Stimulated activated CD4-positive, alpha-beta T cell treated with anti-CD3 and anti-CD28 coated beads, Interleukin-2, amount 100 ng/mL, for 4 hours (primary cell): ENCODE results near the gene TRIAP1.
"Not testable (repeated sequence)": the region's sequence is repeated elsewhere in the genome, so short reads cannot be mapped to it uniquely, and the experiment has no call there.

Experiments used
- DNase-seq: peaks from one replicate; pipeline ENCODE4 v3.0.0-alpha.2; 2020; ENCODE audit warnings: low read depth

The TRIAP1 gene

DNA sequence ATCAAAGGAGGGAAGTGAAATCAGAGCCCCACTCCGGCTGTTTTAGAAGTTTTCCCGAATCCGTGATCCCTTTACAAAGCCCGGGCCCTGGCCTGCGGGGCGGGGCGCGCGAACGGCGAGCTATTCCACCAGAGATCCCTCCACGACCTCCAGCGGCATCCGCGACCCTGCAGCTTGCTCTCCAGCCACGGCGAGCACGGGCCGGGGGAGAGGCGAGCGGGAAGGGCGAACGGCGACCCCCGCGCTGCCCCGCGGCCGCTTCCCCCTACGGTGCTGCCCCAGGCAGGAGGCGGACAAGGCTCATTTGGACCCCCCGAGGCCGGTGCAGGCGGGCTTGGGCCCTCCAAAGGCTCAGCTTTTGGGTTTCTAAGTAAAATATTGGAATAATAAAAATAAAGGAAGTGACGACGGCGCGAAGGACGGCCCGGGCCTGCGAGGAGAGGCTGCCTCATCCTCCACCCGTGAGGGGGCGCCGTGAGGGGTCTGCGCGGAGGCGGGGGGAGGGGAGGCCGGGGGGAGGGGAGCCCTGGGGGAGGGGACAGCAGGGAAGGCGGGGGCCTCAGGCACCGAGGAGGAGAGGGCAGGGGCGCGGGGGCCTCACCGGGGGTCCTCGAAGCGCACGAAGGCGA is 22.8 kb upstream of the TRIAP1 start:
- peak; percentile 41 for DNase-seq

- DNase-seq = no peak
Measured at GRCh38 chr12:120468325-120468820, 22.2 kb upstream of the TRIAP1 start.

DNA sequence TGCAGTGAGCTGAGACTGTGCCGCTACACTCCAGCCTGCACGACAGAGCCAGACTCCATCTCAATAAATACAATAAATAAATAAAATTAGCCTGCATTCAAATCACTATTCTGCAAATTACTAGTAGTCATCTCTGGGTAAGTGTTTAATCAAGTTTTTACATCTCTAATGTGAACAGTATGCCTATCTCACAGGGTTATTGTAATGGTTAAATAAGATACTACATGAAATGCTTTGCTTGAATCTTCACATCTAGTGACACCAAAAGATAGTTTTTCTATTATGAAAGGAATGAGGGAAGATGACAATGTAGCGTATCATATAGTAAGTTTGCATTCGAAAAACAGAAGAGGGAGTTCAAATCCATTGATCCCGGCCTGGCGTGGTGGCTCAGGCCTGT is 21.3 kb upstream of the TRIAP1 start:
- no peak for DNase-seq

DNA sequence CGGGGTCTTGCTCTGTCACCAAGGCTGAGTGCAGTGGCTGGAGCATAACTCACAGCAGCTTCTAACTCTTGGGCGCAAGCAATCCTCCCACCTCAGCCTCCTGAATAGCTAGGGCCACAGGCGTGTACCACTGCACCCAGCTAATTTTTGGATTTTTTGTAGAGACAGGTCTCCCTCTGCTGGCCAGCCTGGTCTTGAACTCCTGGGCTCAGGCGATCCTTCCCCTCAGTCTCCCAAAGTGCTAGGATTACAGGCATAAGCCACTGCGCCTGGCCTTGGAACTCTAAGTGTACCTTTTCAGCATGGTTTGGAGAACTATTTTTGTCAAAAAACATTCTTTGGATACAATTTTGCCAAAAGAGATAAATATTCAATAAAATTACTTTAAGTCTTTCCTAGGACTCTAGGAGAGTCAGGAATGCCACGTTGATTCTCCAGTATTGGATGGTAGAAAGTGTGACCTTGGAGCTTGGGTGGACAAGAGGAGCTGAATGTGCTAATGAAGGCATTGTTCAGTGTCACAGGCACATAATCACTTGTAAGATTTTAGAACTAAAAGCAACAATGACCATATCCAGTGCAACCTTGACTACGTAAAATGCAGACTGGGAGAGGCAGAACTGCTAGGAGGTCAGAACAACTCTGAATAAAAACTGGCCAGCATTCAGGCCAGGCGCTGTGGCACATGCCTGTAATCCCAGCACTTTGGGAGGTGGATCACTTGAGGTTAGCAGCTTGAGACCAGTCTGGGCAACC is 20.6 kb upstream of the TRIAP1 start:
- DNase-seq = peak; percentile 33

DNA sequence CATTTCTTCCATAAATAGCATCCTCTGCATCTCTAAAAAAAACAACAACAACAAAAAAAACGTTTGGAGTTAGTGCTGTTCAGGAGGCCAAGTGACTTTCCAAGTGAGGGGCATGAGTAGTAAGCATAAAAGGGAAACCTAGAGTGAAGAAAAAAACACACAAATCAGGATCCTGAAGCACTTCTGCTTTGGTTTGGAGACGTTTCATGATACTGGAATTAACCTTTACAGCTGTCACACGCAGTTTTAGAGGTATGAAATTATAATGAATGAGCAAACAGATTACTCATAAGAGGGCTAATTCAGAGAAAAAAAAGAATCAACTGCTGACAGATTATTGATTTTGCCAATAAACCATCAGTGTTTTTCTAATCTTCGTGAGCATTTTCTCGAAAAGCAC is 19.6 kb upstream of the TRIAP1 start:
- DNase-seq = no peak

DNA sequence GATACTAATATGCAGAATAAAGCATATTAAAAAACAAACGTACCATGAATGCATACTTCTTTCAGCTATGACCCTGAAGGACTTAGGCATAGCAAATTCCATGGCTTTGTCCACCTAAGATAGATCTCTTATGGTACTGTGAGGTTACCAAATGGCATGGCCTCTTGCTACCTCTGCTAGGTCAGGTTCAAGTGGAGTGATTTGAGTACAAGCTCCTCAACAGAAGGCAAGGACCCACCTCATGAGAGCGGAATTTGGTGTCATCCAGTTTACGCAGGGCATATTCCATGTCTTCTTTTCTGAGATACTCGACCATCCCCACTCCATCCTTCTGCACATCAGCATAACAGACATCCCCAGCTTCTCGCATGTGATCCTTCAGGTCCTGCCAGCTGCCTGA is 17.5 kb upstream of the TRIAP1 start:
- DNase-seq = no peak

- no peak for DNase-seq
Measured at GRCh38 chr12:120462099-120462640, 16.0 kb upstream of the TRIAP1 start.

DNA sequence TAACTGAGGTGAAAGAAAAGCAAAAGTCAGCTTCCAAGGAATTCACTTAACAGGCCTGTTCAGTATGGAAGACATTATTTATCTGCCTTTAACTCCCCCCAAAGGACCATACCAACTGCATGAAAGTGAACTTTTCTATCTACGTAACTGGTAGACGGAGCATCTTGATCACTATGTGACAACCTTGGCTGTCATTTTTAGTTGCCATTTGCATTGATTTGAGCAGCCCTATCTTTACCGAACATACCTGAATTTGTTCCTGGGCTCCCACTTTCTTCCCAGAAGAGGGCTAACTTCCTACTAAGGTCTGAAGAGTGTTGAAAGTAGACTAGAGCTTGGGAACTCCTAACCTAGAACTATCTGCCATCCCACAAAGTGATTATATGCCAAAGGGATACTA is 14.0 kb upstream of the TRIAP1 start:
- no peak for DNase-seq

GRCh38 chr12:120457133-120457532 is 10.9 kb upstream of the TRIAP1 start:
- DNase-seq = no peak

GRCh38 chr12:120455302-120455701 is 9.1 kb upstream of the TRIAP1 start:
- no peak for DNase-seq

- no peak for DNase-seq
Measured at GRCh38 chr12:120453977-120454376, 7.8 kb upstream of the TRIAP1 start.

DNA sequence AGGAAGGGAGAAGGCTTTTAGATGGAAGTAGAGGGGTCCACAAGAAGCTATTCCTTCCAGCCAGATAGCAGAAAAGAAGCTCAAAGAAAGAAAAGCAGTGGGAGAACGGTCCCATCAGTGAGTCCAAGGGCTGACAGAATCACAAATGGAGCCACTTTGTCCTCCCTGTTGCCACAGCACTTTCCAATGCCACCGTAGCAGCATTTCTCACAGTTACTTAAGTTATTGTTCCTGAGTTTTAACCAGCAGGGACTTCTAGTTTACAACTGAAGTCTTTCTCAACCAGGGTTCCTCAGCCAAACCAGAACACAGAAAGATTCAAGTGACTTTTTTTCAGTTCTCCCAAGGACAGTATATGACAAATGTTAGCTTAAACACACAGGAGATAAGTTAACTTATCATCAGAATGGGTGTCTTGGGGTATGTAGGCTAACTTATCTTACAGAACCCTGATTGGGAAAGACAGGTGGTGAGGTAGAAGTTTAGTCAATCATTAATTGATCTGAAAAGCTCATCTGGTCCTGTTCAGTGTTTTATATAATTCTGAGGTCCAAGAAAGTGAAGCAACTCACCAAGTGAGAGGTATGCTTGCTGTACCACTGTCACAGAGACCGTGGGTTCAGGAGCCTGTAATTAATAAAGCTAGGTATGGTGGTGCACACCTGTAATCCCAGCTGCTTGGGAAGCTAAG is 7.0 kb upstream of the TRIAP1 start:
- no peak for DNase-seq

- not testable (repeated sequence) for DNase-seq
Measured at GRCh38 chr12:120452524-120452923, 6.3 kb upstream of the TRIAP1 start.

DNA sequence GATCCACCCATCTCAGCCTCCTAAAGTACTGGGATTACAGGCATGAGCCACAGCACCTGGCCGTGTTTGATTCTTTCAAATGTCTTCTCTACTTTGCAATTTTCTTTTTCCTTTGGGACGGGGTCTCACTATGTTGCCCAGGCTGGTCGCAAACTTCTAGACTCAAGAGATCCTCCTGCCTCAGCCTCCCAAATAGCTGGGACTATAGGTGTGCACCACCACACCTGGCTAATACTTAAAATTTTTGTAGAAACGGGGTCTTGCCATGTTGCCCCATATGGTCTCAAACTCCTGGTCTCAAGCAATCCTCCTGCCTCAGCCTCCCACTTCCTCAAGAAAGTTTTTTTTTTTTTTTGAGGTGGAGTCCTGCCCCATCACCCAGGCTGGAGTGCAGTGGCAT is 1.8 kb upstream of the TRIAP1 start:
- DNase-seq = no peak

- DNase-seq = not testable (repeated sequence)
Measured at GRCh38 chr12:120446844-120447178, 627 bp upstream of the TRIAP1 start.

DNA sequence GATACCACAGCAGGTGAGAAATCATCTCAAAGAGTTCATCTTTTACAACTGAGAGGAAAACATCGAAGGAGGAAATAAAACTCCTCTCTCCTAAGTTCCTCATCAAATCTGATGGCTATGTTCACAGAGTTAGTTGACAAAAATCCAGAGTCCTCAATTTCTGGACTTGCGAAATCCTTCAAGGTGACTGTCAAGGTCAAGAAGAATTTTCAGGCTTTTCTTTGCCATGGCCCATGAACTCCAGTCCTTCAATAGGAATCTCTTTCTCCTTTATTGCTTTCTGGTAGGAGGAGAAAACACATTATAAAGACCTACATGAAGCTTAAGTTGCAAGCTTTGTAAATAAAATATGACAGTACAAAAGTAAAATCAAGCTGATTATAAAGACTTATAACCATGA is 1.5 kb downstream of the TRIAP1 start:
- DNase-seq = no peak

DNA sequence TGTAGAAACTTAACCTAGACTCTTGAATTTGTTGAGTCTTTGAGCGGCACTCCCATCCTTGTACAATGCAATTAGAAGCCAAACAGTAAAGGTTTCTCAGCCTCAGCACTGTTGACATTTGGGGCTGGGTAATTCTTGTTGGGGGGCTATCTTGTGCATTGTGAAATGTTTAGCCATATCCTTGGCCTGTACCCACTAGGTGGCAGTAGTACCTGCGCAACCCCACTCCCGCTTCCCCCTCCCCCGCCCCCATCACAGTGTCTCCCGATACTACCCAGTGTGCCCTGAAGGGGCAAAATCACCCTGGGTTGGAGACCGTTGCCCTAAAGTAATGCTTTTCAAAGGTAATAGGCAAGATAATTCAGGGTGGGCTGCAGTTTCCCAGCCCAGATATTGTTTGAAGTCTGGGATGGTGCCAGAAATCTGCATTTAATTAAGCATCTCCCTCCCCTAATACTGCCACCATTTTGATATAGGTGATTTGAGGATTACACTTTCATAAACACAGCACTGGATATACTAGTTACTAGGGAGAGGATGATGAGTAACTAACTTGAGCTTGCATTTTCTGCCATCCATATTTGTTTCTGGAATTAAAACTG is 6.4 kb downstream of the TRIAP1 start:
- DNase-seq = peak; percentile 60

- DNase-seq = no peak
Measured at GRCh38 chr12:120438495-120439198, 7.5 kb downstream of the TRIAP1 start.

- DNase-seq = peak; percentile 98
Measured at GRCh38 chr12:120437735-120438494, 8.3 kb downstream of the TRIAP1 start, which contains the start of gene COX6A1. Gene COX6A1, plus strand, starts transcription at chr12:120438113. Its CDS starts 14 bp downstream, at chr12:120438127.

DNA sequence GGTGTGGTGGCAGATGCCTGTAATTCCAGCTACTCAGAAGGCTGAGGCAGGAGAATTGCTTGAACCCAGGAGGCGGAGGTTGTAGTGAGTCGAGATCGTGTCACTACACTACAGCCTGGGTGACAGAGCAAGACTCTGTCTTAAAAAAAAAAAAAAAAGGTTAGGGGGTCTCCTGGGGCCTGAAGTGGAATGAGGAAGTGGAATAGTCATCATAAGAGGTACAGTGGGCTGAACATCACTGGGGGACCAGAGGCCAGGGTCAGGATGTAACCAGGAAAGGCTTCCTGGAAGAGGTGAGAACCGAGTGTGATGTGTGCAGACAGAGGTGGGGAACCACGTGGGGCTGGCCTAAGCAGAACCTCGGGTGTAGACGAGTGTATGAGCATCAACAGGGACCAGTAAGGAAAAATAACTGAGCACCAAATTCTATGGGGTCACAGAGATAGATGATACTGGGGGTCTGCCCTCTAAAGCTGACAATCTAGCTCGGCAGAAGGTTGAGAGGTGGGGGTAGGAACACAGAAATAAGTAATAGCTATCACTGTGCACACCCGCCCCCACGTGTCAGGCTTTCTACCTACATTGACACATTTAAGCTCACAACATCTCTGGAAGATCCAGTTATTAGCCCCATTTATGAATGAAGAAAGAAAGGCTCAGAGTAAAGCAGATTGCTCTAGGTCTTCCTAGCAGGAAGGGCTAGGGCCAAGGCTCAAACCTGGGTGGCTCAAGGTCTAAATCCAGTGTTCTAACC is 13.2 kb downstream of the TRIAP1 start:
- DNase-seq = no peak
